CD4-positive, alpha-beta memory T cell (primary cell): Measurements from ENCODE around the gene P4HA1. TPM values are rescaled to one million over a fixed set of nuclear protein-coding genes. Genes with fewer than 3 reads are reported as not detected.
A peak's percentile ranks its signal among the peaks of the same experiment; 100 is the strongest.
"Not testable (repeated sequence)": the region's sequence is repeated elsewhere in the genome, so short reads cannot be mapped to it uniquely, and the experiment has no call there.

Experiments used
- CTCF ChIA-PET: fragments of 350-600 bp; sonication (Branson Sonifier 250); formaldehyde crosslinking; loops from one replicate; lab custom pipeline; 2021; ENCODE audit warnings: inconsistent platforms; ENCODE audit not compliant: partially characterized antibody; lab: Charles Lee
- POLR2A ChIA-PET: fragments of 350-600 bp; sonication (Branson Sonifier 250); formaldehyde crosslinking; loops from one replicate; lab custom pipeline; 2021; ENCODE audit not compliant: partially characterized antibody; lab: Charles Lee
- DNase-seq, 5 donors: peaks; one replicate each; pipeline versions ENCODE4 v3.0.0 to v3.0.0-alpha.2; 2020 to 2022; ENCODE audit warnings: mixed read lengths in 1 of 5
- H3K27ac ChIP-seq: one replicate; pipeline ENCODE4 v1.7.0; 2013; ENCODE audit warnings: low read depth, low read length
- H3K27me3 ChIP-seq: 2 replicates; pipeline ENCODE4 v1.7.0; 2013; ENCODE audit warnings: mild to moderate bottlenecking, low read length, moderate library complexity; ENCODE audit not compliant: insufficient read depth
- H3K36me3 ChIP-seq: 2 replicates; pipeline ENCODE4 v1.7.0; 2013; ENCODE audit warnings: mild to moderate bottlenecking, low read length, moderate library complexity; ENCODE audit not compliant: insufficient read depth
- H3K4me1 ChIP-seq: 2 replicates; pipeline ENCODE4 v1.7.0; 2013; ENCODE audit warnings: mild to moderate bottlenecking, low read length, moderate library complexity; ENCODE audit not compliant: insufficient read depth
- H3K4me3 ChIP-seq, 2 donors: one replicate each; pipeline ENCODE4 v1.7.0; 2013; ENCODE audit warnings: low read length in 2 of 2, mild to moderate bottlenecking in 1 of 2
- H3K9me3 ChIP-seq, 2 donors: one replicate each; pipeline ENCODE4 v1.7.0; 2013; ENCODE audit warnings: low read length in 2 of 2, control low read depth in 1 of 2; ENCODE audit not compliant: control insufficient read depth in 1 of 2
- H3K27ac Mint-ChIP-seq, 7 donors: one replicate each; pipeline ENCODE4 v1.8.0; 2020 to 2021; ENCODE audit warnings: mixed read lengths in 7 of 7, mild to moderate bottlenecking in 6 of 7, inconsistent platforms in 3 of 7, moderate library complexity in 3 of 7
- H3K27me3 Mint-ChIP-seq, 2 donors: one replicate each; pipeline ENCODE4 v1.8.0; 2020 to 2021; ENCODE audit warnings: mixed read lengths in 2 of 2
- H3K36me3 Mint-ChIP-seq, 2 donors: one replicate each; pipeline ENCODE4 v1.8.0; 2020 to 2021; ENCODE audit warnings: mixed read lengths in 2 of 2, inconsistent platforms in 1 of 2, mild to moderate bottlenecking in 1 of 2
- H3K4me1 Mint-ChIP-seq, 4 donors: one replicate each; pipeline ENCODE4 v1.8.0; 2020 to 2021; ENCODE audit warnings: mixed read lengths in 4 of 4, mild to moderate bottlenecking in 1 of 4
- H3K4me3 Mint-ChIP-seq, 8 donors: one replicate each; pipeline ENCODE4 v1.8.0; 2020 to 2021; ENCODE audit warnings: mixed read lengths in 8 of 8, mild to moderate bottlenecking in 7 of 8, moderate library complexity in 6 of 8, inconsistent platforms in 3 of 8
- H3K9me3 Mint-ChIP-seq, 8 donors: one replicate each; pipeline ENCODE4 v1.8.0; 2020 to 2021; ENCODE audit warnings: mixed read lengths in 8 of 8, mild to moderate bottlenecking in 5 of 8, inconsistent platforms in 3 of 8, moderate library complexity in 1 of 8
- intact Hi-C: fragments of 100-400 bp; cut with micrococcal nuclease; formaldehyde crosslinking; loops from one replicate; pipeline ENCODE4 v1.15.1; 2023
- polyA plus RNA-seq, 2 donors: library from polyadenylated mRNA; unstranded; fragments of 300-500 nt; fragmentation: Illumina TruSeq; gene quantifications; one replicate each; pipeline ENCODE4 v1.2.3, GENCODE V29; 2021
- total RNA-seq, 2 experiments: library from RNA; stranded (reverse); gene quantifications; one replicate each; pipeline ENCODE4 v1.2.3, GENCODE V29; 2021

The P4HA1 gene
- total and polyA plus RNA-seq, 4 experiments from 2014 or later = 17.8 to 41.4 (median 20.7) TPM

DNA sequence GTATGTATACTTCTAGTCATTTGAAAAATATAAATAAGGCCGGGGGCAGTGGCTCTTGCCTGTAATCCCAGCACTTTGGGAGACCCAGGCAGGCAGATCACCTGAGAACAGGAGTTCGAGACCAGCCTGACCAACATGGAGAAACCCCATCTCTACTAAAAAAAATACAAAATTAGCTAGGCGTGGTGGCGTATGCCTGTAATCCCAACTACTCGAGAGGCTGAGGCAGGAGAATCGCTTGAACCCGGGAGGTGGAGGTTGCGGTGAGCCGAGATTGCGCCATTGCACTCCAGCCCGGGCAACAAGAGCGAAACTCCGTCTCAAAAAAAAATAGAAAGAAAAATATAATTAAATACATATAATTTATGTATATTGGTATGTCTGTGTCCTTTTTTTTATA, 15.4 kb upstream of the P4HA1 start:
- H3K4me3 Mint-ChIP-seq, H3K36me3 ChIP-seq, DNase-seq, H3K27ac Mint-ChIP-seq, H3K9me3 Mint-ChIP-seq, H3K4me3 ChIP-seq, H3K27me3 ChIP-seq, H3K27ac ChIP-seq, H3K9me3 ChIP-seq, H3K27me3 Mint-ChIP-seq, intact Hi-C loops: not testable (repeated sequence)
- ChIA-PET POLR2A (interaction anchor here (3.4 kb wide), 1 partner anchor 16 kb away, joined by 51 read pairs; the partner anchor contains the start of gene P4HA1), CTCF (interaction anchor here (4.0 kb wide), 1 partner anchor 15 kb away, joined by 58 read pairs; the partner anchor contains the start of gene P4HA1)
- H3K4me1 ChIP-seq = peaks cover 10% of the 10 kb centered on the region
- Mint-ChIP-seq H3K36me3 (peaks cover 15 to 16% of the 10 kb centered on the region in 2 donors), H3K4me1 (peaks cover 4 to 15% (median 9%) of the 10 kb centered on the region in 4 donors)

- peak within 1 kb of the TSS; percentile 76 to 96 (median 91) for H3K27ac Mint-ChIP-seq
- H3K4me1 ChIP-seq = peaks cover 10% of the 10 kb centered on the region
- H3K9me3 ChIP-seq = no peaks in the 10 kb centered on the region
- peaks cover 0 to 7% (median 0%) of the 10 kb centered on the region in 8 donors for H3K9me3 Mint-ChIP-seq
- ChIA-PET CTCF (interaction anchor here (0.7 to 4.0 kb wide), 9 partner anchors 9 to 62 kb away, joined by 3 to 58 read pairs (median 3); partner anchors contain the start of gene P4HA1), POLR2A (interaction anchor here (1.3 to 3.4 kb wide), 3 partner anchors 11 to 755 kb away, joined by 3 to 51 read pairs (median 6); partner anchors contain the start of genes DNAJB12 and P4HA1)
- intact Hi-C loops = loop anchor here (1.0 kb wide), 1 partner anchor 14 kb away; the partner anchor contains the start of gene P4HA1
- DNase-seq = peak; percentile 50 to 61 (median 54)
- H3K4me3 Mint-ChIP-seq = peak within 1 kb of the TSS; percentile 90 to 97 (median 93)
- H3K27me3 Mint-ChIP-seq = no peaks in the 10 kb centered on the region
- H3K4me1 Mint-ChIP-seq = peaks cover 4 to 15% (median 9%) of the 10 kb centered on the region in 4 donors
- no peaks in the 10 kb centered on the region for H3K36me3 ChIP-seq
- H3K27me3 ChIP-seq = no peaks in the 10 kb centered on the region
- H3K4me3 ChIP-seq = peak within 1 kb of the TSS; percentile 12 to 57
- H3K36me3 Mint-ChIP-seq = peaks cover 22 to 23% of the 10 kb centered on the region in 2 donors
- H3K27ac ChIP-seq = peak within 1 kb of the TSS; percentile 43
These were observed 13.7 kb upstream of the P4HA1 start, which contains the start of gene NUDT13 for GRCh38 chr10:73110345-73110849. Gene NUDT13 (plus strand): TSS chr10:73110455. CDS start chr10:73114366, 3,911 bp downstream.

DNA sequence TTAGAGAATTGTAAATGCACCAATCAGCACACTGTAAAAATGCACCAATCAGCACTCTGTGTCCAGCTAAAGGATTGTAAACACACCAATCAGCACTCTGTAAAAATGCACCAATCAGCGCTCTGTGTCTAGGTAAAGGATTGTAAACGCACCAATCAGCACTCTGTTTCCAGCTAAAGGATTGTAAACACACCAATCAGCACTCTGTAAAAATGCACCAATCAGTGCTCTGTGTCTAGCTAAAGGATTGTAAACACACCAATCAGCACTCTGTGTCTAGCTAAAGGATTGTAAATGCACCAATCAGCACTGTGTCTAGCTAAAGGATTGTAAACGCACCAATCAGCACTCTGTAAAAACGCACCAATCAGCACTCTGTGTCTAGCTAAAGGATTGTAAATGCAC, 12.6 kb upstream of the P4HA1 start:
- Mint-ChIP-seq H3K27ac (peak overlapping the region in 1 of 7 donors; percentile 29), H3K4me1 (peaks cover 4 to 15% (median 9%) of the 10 kb centered on the region in 4 donors), H3K36me3 (peaks cover 22 to 23% of the 10 kb centered on the region in 2 donors)
- H3K9me3 Mint-ChIP-seq, H3K27me3 Mint-ChIP-seq, H3K4me3 Mint-ChIP-seq, H3K27ac ChIP-seq, H3K27me3 ChIP-seq, intact Hi-C loops, H3K36me3 ChIP-seq, H3K4me3 ChIP-seq, H3K9me3 ChIP-seq, DNase-seq: not testable (repeated sequence)
- POLR2A ChIA-PET = interaction anchor here (0.7 to 3.4 kb wide), 3 partner anchors 10 to 304 kb away, joined by 3 to 51 read pairs (median 6); partner anchors contain the start of gene P4HA1
- CTCF ChIA-PET = interaction anchor here (1.1 to 4.0 kb wide), 4 partner anchors 8 to 63 kb away, joined by 3 to 58 read pairs (median 4); partner anchors contain the start of gene P4HA1
- H3K4me1 ChIP-seq = peaks cover 10% of the 10 kb centered on the region

DNA sequence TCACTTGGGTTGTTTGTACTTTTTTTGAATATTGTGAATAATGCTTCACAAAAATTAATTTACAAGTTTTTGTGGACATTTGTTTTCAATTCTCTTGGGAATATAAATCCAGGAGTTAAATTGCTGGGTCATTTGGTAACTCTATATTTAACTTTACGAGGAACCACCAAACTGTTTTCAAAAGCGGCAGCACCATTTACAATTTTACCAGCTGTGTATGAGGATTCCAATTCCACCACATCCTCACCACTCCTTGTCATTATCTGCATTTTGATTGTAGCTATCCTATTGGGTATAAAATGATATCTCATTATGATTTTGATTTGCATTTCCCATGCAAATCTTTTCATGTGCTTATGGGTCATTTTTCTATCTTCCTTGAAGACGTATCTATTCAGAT, 9.6 kb upstream of the P4HA1 start:
- ChIA-PET POLR2A (interaction anchor here (1.9 kb wide), 1 partner anchor 11 kb away, joined by 6 read pairs; no protein-coding TSS in a partner anchor), CTCF (interaction anchor here (3.2 kb wide), 1 partner anchor 10 kb away, joined by 19 read pairs; the partner anchor contains the start of gene P4HA1)
- H3K9me3 ChIP-seq = no peaks in the 10 kb centered on the region
- H3K36me3 ChIP-seq = no peaks in the 10 kb centered on the region
- no peak overlapping the region for H3K4me3 Mint-ChIP-seq
- H3K4me1 Mint-ChIP-seq = peaks cover 4 to 13% (median 8%) of the 10 kb centered on the region in 4 donors
- H3K36me3 Mint-ChIP-seq = peaks cover 25 to 27% of the 10 kb centered on the region in 2 donors
- H3K27ac ChIP-seq = no peak overlapping the region
- H3K4me3 ChIP-seq = no peak overlapping the region
- peaks cover 8% of the 10 kb centered on the region for H3K4me1 ChIP-seq
- peaks cover 0 to 7% (median 0%) of the 10 kb centered on the region in 8 donors for H3K9me3 Mint-ChIP-seq
- no peaks in the 10 kb centered on the region for H3K27me3 Mint-ChIP-seq
- no peak for DNase-seq
- H3K27ac Mint-ChIP-seq = no peak overlapping the region
- intact Hi-C loops = no loop called here
- H3K27me3 ChIP-seq = no peaks in the 10 kb centered on the region

DNA sequence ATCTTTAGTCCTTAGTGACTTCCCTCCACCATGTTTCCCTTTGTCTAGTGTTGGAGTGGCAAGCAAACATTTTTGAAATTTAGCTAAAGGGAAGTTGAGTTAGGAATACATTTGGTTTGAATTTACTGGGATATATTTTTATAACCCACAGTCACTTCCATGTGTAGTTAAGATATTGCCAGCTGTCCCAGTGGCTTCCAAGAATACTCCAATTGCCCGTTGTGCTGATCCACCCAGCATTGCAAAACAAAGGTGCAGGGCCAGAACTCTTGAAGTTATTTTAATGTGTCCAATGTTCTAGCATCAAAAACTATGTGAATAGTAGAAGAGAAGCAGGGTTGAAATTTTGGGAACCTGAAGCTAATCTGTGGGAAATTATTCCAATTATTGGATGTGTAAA, 2.5 kb upstream of the P4HA1 start:
- intact Hi-C loops = loop anchor here (5.0 to 10.0 kb wide), 3 partner anchors 33 to 526 kb away; partner anchors contain the start of gene ANXA7
- Histone ChIP-seq H3K4me1 (peaks cover 20% of the 10 kb centered on the region), H3K4me3 (no peak overlapping the region), H3K36me3 (no peaks in the 10 kb centered on the region), H3K27me3 (no peaks in the 10 kb centered on the region), H3K9me3 (no peaks in the 10 kb centered on the region), H3K27ac (no peak overlapping the region)
- ChIA-PET POLR2A (interaction anchor here (0.5 to 2.0 kb wide), 4 partner anchors 11 to 645 kb away, joined by 3 to 6 read pairs (median 4); partner anchors contain the start of genes ECD, FAM149B1 and NUDT13), CTCF (interaction anchor here (0.7 to 6.8 kb wide), 5 partner anchors 9 to 1041 kb away, joined by 3 to 158 read pairs (median 3); partner anchors contain the start of gene NUDT13)
- H3K4me1 Mint-ChIP-seq = peaks cover 10 to 38% (median 19%) of the 10 kb centered on the region in 4 donors
- peaks cover 0 to 4% (median 0%) of the 10 kb centered on the region in 8 donors for H3K9me3 Mint-ChIP-seq
- H3K4me3 Mint-ChIP-seq = peak overlapping the region in 1 of 8 donors; percentile 36
- DNase-seq = no peak
- H3K27me3 Mint-ChIP-seq = no peaks in the 10 kb centered on the region
- H3K27ac Mint-ChIP-seq = peak overlapping the region in 1 of 7 donors; percentile 13
- H3K36me3 Mint-ChIP-seq = peaks cover 4 to 16% of the 10 kb centered on the region in 2 donors

DNA sequence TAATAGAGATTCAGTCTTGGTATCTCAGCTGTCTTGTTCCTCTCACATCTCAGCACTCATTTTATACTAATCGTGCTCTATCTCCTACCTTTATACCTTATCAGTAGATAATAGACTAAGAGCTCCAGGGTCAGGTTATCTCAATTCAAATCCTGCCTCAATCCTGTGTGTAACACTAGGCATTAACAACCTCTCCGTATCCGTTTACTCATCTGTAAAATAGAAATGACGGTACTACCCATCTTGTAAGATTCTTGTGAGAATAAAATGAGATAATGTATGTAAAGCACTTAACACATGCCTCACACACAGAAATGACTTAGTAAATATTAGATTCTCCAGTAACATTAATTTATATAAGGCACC, 622 bp upstream of the P4HA1 start:
- H3K27ac Mint-ChIP-seq = peak overlapping the region; percentile 91 to 99 (median 96)
- peak overlapping the region in 1 of 2 donors; percentile 95 for H3K4me3 ChIP-seq
- no peaks in the 10 kb centered on the region for H3K27me3 Mint-ChIP-seq

More for the DNA sequence above, 622 bp upstream of the P4HA1 start:
- H3K27me3 ChIP-seq = no peaks in the 10 kb centered on the region
- Mint-ChIP-seq H3K36me3 (peaks cover 4 to 16% of the 10 kb centered on the region in 2 donors), H3K9me3 (peaks cover 0 to 4% (median 0%) of the 10 kb centered on the region in 8 donors), H3K4me3 (peak overlapping the region; percentile 87 to 96 (median 94)), H3K4me1 (peaks cover 13 to 49% (median 28%) of the 10 kb centered on the region in 4 donors)
- H3K9me3 ChIP-seq = no peaks in the 10 kb centered on the region
- POLR2A ChIA-PET = interaction anchor here (0.7 to 3.6 kb wide), 21 partner anchors 14 to 1010 kb away, joined by 3 to 51 read pairs (median 4); partner anchors contain the start of genes ANXA7, DNAJB12, DNAJC9 and NUDT13
- intact Hi-C loops = loop anchor here (2.0 to 10.0 kb wide), 4 partner anchors 35 to 528 kb away; partner anchors contain the start of genes ANXA7 and MRPS16
- H3K27ac ChIP-seq = peak overlapping the region; percentile 87
- no peaks in the 10 kb centered on the region for H3K36me3 ChIP-seq
- CTCF ChIA-PET = interaction anchor here (0.5 to 6.8 kb wide), 21 partner anchors 10 to 742 kb away, joined by 3 to 158 read pairs (median 5); partner anchors contain the start of genes DNAJB12, ECD, FAM149B1 and NUDT13
- peaks cover 22% of the 10 kb centered on the region for H3K4me1 ChIP-seq
- no peak for DNase-seq
